Measurements from ENCODE around the gene CSPG4.
"Not testable (repeated sequence)": the region's sequence is repeated elsewhere in the genome, so short reads cannot be mapped to it uniquely, and the experiment has no call there.

CSPG4 gene

GRCh38 chr15:75705854-75706681, 6.6 kb downstream of the CSPG4 start:
- no peak for DNase-seq (ENCODE audit: extremely low read depth in 1 of 2, low read depth in 1 of 2)

GRCh38 chr15:75705375-75705774, 7.3 kb downstream of the CSPG4 start:
- DNase-seq (ENCODE audit: extremely low read depth in 1 of 2, low read depth in 1 of 2), result not testable (repeated sequence)

GRCh38 chr15:75704618-75705017, 8.0 kb downstream of the CSPG4 start:
- DNase-seq (ENCODE audit: extremely low read depth in 1 of 2, low read depth in 1 of 2), result no peak

GRCh38 chr15:75704263-75704615, 8.4 kb downstream of the CSPG4 start:
- no peak for DNase-seq (ENCODE audit: extremely low read depth in 1 of 2, low read depth in 1 of 2)

- not testable (repeated sequence) for DNase-seq (ENCODE audit: extremely low read depth in 1 of 2, low read depth in 1 of 2)
These were observed 9.0 kb downstream of the CSPG4 start for GRCh38 chr15:75703440-75704262.

GRCh38 chr15:75702436-75702835, 10.2 kb downstream of the CSPG4 start:
- no peak for DNase-seq (ENCODE audit: extremely low read depth in 1 of 2, low read depth in 1 of 2)

- DNase-seq (ENCODE audit: extremely low read depth in 1 of 2, low read depth in 1 of 2), result not testable (repeated sequence)
These were observed 11.3 kb downstream of the CSPG4 start for GRCh38 chr15:75701071-75702003.

- DNase-seq (ENCODE audit: extremely low read depth in 1 of 2, low read depth in 1 of 2), result not testable (repeated sequence)
These were observed 12.4 kb downstream of the CSPG4 start for GRCh38 chr15:75699961-75700874.

GRCh38 chr15:75699517-75699916, 13.1 kb downstream of the CSPG4 start:
- not testable (repeated sequence) for DNase-seq (ENCODE audit: extremely low read depth in 1 of 2, low read depth in 1 of 2)

GRCh38 chr15:75697974-75698747, 14.5 kb downstream of the CSPG4 start:
- DNase-seq (ENCODE audit: extremely low read depth in 1 of 2, low read depth in 1 of 2), result not testable (repeated sequence)

GRCh38 chr15:75697523-75697922, 15.1 kb downstream of the CSPG4 start:
- DNase-seq (ENCODE audit: extremely low read depth in 1 of 2, low read depth in 1 of 2), result no peak

GRCh38 chr15:75696854-75697259, 15.8 kb downstream of the CSPG4 start:
- DNase-seq (ENCODE audit: extremely low read depth in 1 of 2, low read depth in 1 of 2), result no peak

GRCh38 chr15:75696311-75696720, 16.3 kb downstream of the CSPG4 start:
- DNase-seq (ENCODE audit: extremely low read depth in 1 of 2, low read depth in 1 of 2), result no peak

GRCh38 chr15:75695634-75696310, 16.9 kb downstream of the CSPG4 start:
- DNase-seq (ENCODE audit: extremely low read depth in 1 of 2, low read depth in 1 of 2), result no peak

- no peak for DNase-seq (ENCODE audit: extremely low read depth in 1 of 2, low read depth in 1 of 2)
These were observed 17.4 kb downstream of the CSPG4 start for GRCh38 chr15:75695220-75695619.

GRCh38 chr15:75694241-75695182, 18.1 kb downstream of the CSPG4 start:
- no peak for DNase-seq (ENCODE audit: extremely low read depth in 1 of 2, low read depth in 1 of 2)

GRCh38 chr15:75693501-75694240, 19.0 kb downstream of the CSPG4 start:
- no peak for DNase-seq (ENCODE audit: extremely low read depth in 1 of 2, low read depth in 1 of 2)

Measured in activated CD8-positive, alpha-beta memory T cell treated with anti-CD3 and anti-CD28 coated beads for 1 hour (primary cell).